Astrocyte of the spinal cord (primary cell): ENCODE measurements around the gene PVR.

Experiments used
- DNase-seq: peaks from one replicate; pipeline ENCODE4 v3.0.0; 2011; ENCODE audit warnings: low read depth, low spot score
- H3K4me3 ChIP-seq: 2 replicates; pipeline ENCODE4 v1.5.1; 2011; ENCODE audit warnings: low read depth, mild to moderate bottlenecking, low read length, moderate library complexity
- in situ Hi-C: cut with HindIII; loops from 2 replicates; pipeline ENCODE4 v1.10.0; 2017; ENCODE audit warnings: low sequenced_read_pairs
- TF ChIP-seq, protein P1 (sequence below): IDR thresholded peaks from 2 replicates; pipeline ENCODE4 v1.5.1; 2012; ENCODE audit warnings: low read depth, mild to moderate bottlenecking, low read length, inconsistent platforms

Gene PVR, protein sequence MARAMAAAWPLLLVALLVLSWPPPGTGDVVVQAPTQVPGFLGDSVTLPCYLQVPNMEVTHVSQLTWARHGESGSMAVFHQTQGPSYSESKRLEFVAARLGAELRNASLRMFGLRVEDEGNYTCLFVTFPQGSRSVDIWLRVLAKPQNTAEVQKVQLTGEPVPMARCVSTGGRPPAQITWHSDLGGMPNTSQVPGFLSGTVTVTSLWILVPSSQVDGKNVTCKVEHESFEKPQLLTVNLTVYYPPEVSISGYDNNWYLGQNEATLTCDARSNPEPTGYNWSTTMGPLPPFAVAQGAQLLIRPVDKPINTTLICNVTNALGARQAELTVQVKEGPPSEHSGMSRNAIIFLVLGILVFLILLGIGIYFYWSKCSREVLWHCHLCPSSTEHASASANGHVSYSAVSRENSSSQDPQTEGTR

DNA sequence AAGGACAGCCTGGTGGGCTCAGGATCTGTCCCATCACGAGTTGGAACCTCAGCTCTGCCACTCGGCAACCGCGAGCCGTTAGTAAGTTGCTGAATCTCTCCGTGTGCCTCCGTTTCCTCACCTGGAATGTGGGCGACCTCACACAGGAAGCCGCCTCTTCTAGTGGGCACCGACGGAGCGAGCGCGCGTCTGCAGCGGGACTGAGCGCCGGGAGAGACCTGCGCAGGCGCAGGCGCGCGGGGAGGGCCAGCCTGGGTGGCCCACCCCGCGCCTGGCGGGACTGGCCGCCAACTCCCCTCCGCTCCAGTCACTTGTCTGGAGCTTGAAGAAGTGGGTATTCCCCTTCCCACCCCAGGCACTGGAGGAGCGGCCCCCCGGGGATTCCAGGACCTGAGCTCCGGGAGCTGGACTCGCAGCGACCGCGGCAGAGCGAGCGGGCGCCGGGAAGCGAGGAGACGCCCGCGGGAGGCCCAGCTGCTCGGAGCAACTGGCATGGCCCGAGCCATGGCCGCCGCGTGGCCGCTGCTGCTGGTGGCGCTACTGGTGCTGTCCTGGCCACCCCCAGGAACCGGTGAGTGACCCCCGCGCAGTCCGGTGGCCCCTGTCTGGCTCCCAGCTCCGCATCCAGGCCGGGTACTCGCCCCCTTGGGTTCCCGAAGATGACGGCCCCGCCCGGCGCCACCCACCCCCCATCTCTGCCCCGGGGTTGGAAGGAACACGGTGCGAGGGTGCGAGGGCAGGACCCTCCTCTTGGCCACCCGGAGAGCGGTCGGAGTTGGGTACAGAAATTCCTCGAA is at the start of gene PVR:
Gene PVR, plus strand, starts transcription at position 306 of the 797 bp plus-strand sequence. Its CDS starts 187 bp downstream, at position 493.
- H3K4me3 ChIP-seq = peak within 1 kb of the TSS; percentile 87
- TF ChIP-seq, protein P1, sequence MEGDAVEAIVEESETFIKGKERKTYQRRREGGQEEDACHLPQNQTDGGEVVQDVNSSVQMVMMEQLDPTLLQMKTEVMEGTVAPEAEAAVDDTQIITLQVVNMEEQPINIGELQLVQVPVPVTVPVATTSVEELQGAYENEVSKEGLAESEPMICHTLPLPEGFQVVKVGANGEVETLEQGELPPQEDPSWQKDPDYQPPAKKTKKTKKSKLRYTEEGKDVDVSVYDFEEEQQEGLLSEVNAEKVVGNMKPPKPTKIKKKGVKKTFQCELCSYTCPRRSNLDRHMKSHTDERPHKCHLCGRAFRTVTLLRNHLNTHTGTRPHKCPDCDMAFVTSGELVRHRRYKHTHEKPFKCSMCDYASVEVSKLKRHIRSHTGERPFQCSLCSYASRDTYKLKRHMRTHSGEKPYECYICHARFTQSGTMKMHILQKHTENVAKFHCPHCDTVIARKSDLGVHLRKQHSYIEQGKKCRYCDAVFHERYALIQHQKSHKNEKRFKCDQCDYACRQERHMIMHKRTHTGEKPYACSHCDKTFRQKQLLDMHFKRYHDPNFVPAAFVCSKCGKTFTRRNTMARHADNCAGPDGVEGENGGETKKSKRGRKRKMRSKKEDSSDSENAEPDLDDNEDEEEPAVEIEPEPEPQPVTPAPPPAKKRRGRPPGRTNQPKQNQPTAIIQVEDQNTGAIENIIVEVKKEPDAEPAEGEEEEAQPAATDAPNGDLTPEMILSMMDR = no peak
- in situ Hi-C loops = no loop called here
- peak; percentile 76 for DNase-seq

GRCh38 chr19:44596428-44597130 is 47.1 kb upstream of the PVR start:
- in situ Hi-C loops = no loop called here
- no peak overlapping the region for H3K4me3 ChIP-seq
- TF ChIP-seq, protein P1 = no peak
- DNase-seq = no peak

DNA sequence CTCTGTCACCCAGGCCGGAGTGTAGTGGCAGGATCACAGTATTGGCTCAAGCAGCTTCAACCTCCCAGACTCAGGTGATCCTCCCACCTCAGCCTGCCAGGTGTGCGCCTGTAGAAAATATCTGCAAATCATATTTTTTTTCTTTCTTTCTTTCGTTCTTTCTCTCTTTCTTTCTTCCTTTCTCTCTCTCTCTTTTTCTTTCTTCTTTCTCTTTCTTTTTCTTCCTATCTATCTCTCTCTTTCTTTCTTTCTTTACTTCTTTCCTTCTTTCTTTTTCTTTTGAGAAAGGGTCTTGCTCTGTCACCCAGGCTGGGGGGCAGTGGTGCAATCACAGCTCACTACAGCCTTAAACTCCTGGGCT is 46.6 kb upstream of the PVR start:
- no peak for DNase-seq
- TF ChIP-seq, protein P1 = no peak
- in situ Hi-C loops = no loop called here
- H3K4me3 ChIP-seq = no peak overlapping the region

GRCh38 chr19:44598355-44598754 is 45.4 kb upstream of the PVR start:
- TF ChIP-seq, protein P1 = no peak
- DNase-seq = no peak
- H3K4me3 ChIP-seq = no peak overlapping the region
- in situ Hi-C loops = no loop called here

DNA sequence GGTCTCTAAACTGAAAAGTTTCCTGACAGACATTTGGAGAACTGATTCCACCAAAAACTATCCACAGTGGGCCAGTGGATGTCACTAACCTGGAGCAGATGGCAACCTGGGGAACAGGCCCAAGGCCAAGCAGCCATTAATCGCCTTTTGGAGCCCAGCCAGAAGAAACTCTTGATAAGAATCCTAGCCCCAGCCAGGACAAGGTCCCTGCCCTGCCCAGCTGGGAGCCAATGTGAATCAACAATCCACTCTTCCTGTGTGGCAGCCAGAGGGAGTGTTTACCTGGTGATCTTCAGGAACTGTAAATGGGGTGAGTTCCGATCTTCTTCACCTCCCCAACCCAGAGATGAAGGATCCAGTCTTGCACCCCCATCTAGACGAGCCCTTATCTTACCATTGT is 44.8 kb upstream of the PVR start:
- TF ChIP-seq, protein P1 = no peak
- in situ Hi-C loops = no loop called here
- no peak for DNase-seq
- H3K4me3 ChIP-seq = no peak overlapping the region

GRCh38 chr19:44600466-44600865 is 43.2 kb upstream of the PVR start:
- no peak overlapping the region for H3K4me3 ChIP-seq
- TF ChIP-seq, protein P1 = no peak
- in situ Hi-C loops = no loop called here
- DNase-seq = no peak
